ENCODE measurements around the gene ULBP1.
"Not testable (repeated sequence)": the region's sequence is repeated elsewhere in the genome, so short reads cannot be mapped to it uniquely, and the experiment has no call there.

The ULBP1 gene

GRCh38 chr6:150016324-150017185, 52.8 kb downstream of the ULBP1 start:
- peak; percentile 69 for DNase-seq (ENCODE audit: low read depth, low spot score)

GRCh38 chr6:150017186-150017521, 53.4 kb downstream of the ULBP1 start:
- DNase-seq (ENCODE audit: low read depth, low spot score); H3K4me3 ChIP-seq (ENCODE audit: low read length): not testable (repeated sequence)

More at GRCh38 chr6:150016324-150017185, 52.8 kb downstream of the ULBP1 start:
- no peak overlapping the region for H3K4me3 ChIP-seq (ENCODE audit: low read length)

- no peak overlapping the region for H3K4me3 ChIP-seq (ENCODE audit: low read length)
- no peak for DNase-seq (ENCODE audit: low read depth, low spot score)
Measured at GRCh38 chr6:150018846-150019580, 55.3 kb downstream of the ULBP1 start.

- not testable (repeated sequence) for DNase-seq (ENCODE audit: low read depth, low spot score); H3K4me3 ChIP-seq (ENCODE audit: low read length)
Measured at GRCh38 chr6:150021870-150022269, 58.1 kb downstream of the ULBP1 start.

All from Jurkat, Clone E6-1 (cell line).